Small intestine (tissue), 7 donors: ENCODE data around the gene C6orf89. TPM values are rescaled to one million over a fixed set of nuclear protein-coding genes. Genes with fewer than 3 reads are reported as not detected.

ENCODE experiments used
- DNase-seq, 2 donors: peaks; one replicate each; pipeline versions ENCODE4 v3.0.0 to v3.0.0-alpha.2; 2013
- FAIRE-seq: peaks from 2 replicates; lab custom pipeline; 2012; peaks lifted over from hg19 to GRCh38; lab: Jason Lieb, UNC
- H3K27ac ChIP-seq, 3 donors: one replicate each; pipeline ENCODE4 v1.5.1; 2013; ENCODE audit warnings: low read length in 2 of 3, mild to moderate bottlenecking in 2 of 3, control low read depth in 1 of 3, inconsistent platforms in 1 of 3, low read depth in 1 of 3, moderate library complexity in 1 of 3
- H3K27me3 ChIP-seq, 3 donors: one replicate each; pipeline ENCODE4 v1.6.1; 2013; ENCODE audit warnings: low read length in 3 of 3, inconsistent platforms in 1 of 3; ENCODE audit not compliant: control insufficient read depth in 3 of 3, insufficient read depth in 3 of 3
- H3K36me3 ChIP-seq, 3 donors: one replicate each; pipeline ENCODE4 v1.6.1; 2013; ENCODE audit warnings: low read length in 3 of 3, inconsistent platforms in 1 of 3, low read depth in 1 of 3, mild to moderate bottlenecking in 1 of 3, moderate library complexity in 1 of 3; ENCODE audit not compliant: control insufficient read depth in 3 of 3, insufficient read depth in 2 of 3
- H3K4me1 ChIP-seq, 3 donors: one replicate each; pipeline ENCODE4 v1.6.1; 2013; ENCODE audit warnings: low read length in 2 of 3, inconsistent platforms in 1 of 3, low read depth in 1 of 3, mild to moderate bottlenecking in 1 of 3, moderate library complexity in 1 of 3; ENCODE audit not compliant: control insufficient read depth in 3 of 3, insufficient read depth in 2 of 3
- H3K4me3 ChIP-seq, 3 donors: one replicate each; pipeline ENCODE4 v1.5.1; 2013; ENCODE audit warnings: low read length in 3 of 3, control low read depth in 1 of 3, inconsistent platforms in 1 of 3, low read depth in 1 of 3, mild to moderate bottlenecking in 1 of 3, moderate library complexity in 1 of 3
- H3K9me3 ChIP-seq, 2 donors: one replicate each; pipeline ENCODE4 v1.6.1; 2013; ENCODE audit warnings: low read depth in 1 of 2, low read length in 1 of 2; ENCODE audit not compliant: control insufficient read depth in 2 of 2, insufficient read depth in 1 of 2
- WGBS, 3 donors: extraction: QIAGEN DNeasy Blood & Tissue Kit; methylation state at CpG; one replicate each; pipeline ENCODE4 v1.1.7; 2013; 5-methylcytosine and 5-hydroxymethylcytosine counted together
- polyA plus RNA-seq, 4 donors: library from polyadenylated mRNA; stranded (reverse) in 3 of 4; unstranded in 1 of 4; fragments of 200-250 nt in 3 of 4; fragments of 120-200 nt in 1 of 4; gene quantifications; one replicate each; pipeline versions ENCODE4 v1.2.1 to v1.2.3, GENCODE V29; 2013
- donor health status: healthy with polysubstance abuse.
- donor health status: control.
- donor health status: control.
- donor health status: Bipolar disorder and iron deficiency.
- donor health status: healthy.

C6orf89 gene
- polyA plus RNA-seq, 4 donors: 6.5 to 38.7 (median 18.8) TPM

DNA sequence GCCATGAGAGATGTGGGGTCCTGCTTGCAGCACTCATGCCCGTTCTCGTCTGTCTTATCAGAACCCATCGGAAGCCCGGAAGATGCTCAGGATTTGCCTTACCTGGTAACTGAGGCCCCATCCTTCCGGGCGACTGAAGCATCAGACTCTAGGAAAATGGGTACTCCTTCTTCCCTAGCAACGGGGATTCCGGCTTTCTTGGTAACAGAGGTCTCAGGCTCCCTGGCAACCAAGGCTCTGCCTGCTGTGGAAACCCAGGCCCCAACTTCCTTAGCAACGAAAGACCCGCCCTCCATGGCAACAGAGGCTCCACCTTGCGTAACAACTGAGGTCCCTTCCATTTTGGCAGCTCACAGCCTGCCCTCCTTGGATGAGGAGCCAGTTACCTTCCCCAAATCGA is 77.1 kb downstream of the C6orf89 start:
- H3K9me3 ChIP-seq: no peaks in the 10 kb centered on the region
- no peak for FAIRE-seq
- peak; percentile 35 to 44 for DNase-seq
- no peak overlapping the region for H3K4me3 ChIP-seq
- 57 to 79% (median 65%) methylated on average over 12 of the region's 12 CpGs for WGBS, 3 donors
- H3K27me3 ChIP-seq: no peaks in the 10 kb centered on the region
- peaks cover 2 to 16% (median 2%) of the 10 kb centered on the region in 3 donors for H3K4me1 ChIP-seq
- H3K36me3 ChIP-seq: peaks cover 3 to 14% (median 4%) of the 10 kb centered on the region in 3 donors
- H3K27ac ChIP-seq: no peak overlapping the region

DNA sequence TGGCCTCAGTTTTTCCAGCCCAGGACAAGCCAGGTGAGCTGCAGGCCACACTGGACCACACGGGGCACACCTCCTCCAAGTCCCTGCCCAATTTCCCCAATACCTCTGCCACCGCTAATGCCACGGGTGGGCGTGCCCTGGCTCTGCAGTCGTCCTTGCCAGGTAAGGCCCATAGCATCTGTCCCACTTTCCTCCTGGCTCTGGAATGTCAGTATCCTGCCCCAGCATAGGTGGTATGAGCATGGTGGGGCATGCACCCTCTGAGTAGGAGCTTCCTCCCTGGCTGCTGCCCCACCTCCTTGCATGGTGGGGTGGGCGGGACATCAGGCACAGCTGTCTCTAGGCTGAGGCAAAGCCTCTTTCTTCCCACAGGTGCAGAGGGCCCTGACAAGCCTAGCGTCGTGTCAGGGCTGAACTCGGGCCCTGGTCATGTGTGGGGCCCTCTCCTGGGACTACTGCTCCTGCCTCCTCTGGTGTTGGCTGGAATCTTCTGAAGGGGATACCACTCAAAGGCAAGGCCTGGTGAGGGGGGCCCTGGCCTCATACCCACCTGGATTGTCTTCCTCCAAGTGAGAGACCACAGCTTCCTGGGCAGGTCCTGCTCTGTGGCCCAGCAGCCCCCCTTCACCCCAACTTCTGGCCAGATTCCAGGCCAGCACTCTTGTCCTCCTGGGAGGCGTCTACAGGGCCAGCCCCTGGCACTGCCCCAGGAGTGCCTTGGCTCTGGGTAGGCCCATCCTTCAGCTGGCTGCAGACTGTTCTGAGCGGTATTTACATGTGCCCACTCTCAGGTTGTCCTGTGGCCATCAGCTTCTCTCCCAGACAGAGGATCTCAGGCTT is 77.9 kb downstream of the C6orf89 start:
- no peak for DNase-seq
- Histone ChIP-seq H3K27me3 (no peaks in the 10 kb centered on the region), H3K9me3 (no peaks in the 10 kb centered on the region), H3K4me3 (no peak overlapping the region), H3K36me3 (peaks cover 6 to 22% (median 9%) of the 10 kb centered on the region in 3 donors), H3K27ac (no peak overlapping the region), H3K4me1 (peaks cover 2 to 16% (median 2%) of the 10 kb centered on the region in 3 donors)
- no peak for FAIRE-seq
- 30 to 52% (median 46%) methylated on average over 11 of the region's 11 CpGs for whole genome bisulfite sequencing, 3 donors

DNA sequence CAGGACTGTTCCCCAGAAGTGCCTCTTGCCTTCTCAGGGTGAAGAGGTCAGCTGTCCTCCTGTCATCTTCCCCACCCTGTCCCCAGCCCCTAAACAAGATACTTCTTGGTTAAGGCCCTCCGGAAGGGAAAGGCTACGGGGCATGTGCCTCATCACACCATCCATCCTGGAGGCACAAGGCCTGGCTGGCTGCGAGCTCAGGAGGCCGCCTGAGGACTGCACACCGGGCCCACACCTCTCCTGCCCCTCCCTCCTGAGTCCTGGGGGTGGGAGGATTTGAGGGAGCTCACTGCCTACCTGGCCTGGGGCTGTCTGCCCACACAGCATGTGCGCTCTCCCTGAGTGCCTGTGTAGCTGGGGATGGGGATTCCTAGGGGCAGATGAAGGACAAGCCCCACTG is 78.6 kb downstream of the C6orf89 start:
- Histone ChIP-seq H3K27ac (no peak overlapping the region), H3K9me3 (no peaks in the 10 kb centered on the region), H3K27me3 (no peaks in the 10 kb centered on the region), H3K4me3 (no peak overlapping the region), H3K36me3 (peaks cover 12 to 28% (median 13%) of the 10 kb centered on the region in 3 donors), H3K4me1 (peaks cover 2 to 16% (median 2%) of the 10 kb centered on the region in 3 donors)
- whole genome bisulfite sequencing, 3 donors: 76 to 92% (median 82%) methylated on average over 6 of the region's 6 CpGs
- DNase-seq: no peak
- FAIRE-seq: no peak

DNA sequence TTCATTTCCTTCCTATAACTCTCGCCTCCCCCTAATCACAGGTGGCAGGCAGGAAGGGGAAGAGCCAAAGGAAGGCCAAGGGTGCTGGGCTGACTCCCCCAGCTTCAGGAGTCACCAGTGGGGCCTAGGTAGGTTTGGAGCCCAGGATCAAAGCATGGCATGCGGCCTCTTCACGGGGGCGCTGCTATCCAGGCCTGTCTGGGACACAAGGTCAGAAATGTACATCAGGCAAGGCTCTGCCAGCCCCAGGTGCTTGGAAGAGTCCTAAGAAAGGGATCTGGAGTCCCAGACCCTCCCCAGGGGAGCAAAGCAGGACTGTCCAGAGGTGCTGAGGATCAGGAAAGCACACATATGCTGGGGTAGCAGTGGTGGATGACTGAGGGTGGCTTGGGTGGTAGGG is 79.2 kb downstream of the C6orf89 start:
- FAIRE-seq: no peak
- Histone ChIP-seq H3K27ac (no peak overlapping the region), H3K4me1 (peaks cover 2 to 16% (median 2%) of the 10 kb centered on the region in 3 donors), H3K4me3 (no peak overlapping the region), H3K27me3 (no peaks in the 10 kb centered on the region), H3K9me3 (no peaks in the 10 kb centered on the region), H3K36me3 (peaks cover 12 to 33% (median 16%) of the 10 kb centered on the region in 3 donors)
- no peak for DNase-seq
- 79 to 94% (median 82%) methylated on average over 4 of the region's 4 CpGs for WGBS, 3 donors

DNA sequence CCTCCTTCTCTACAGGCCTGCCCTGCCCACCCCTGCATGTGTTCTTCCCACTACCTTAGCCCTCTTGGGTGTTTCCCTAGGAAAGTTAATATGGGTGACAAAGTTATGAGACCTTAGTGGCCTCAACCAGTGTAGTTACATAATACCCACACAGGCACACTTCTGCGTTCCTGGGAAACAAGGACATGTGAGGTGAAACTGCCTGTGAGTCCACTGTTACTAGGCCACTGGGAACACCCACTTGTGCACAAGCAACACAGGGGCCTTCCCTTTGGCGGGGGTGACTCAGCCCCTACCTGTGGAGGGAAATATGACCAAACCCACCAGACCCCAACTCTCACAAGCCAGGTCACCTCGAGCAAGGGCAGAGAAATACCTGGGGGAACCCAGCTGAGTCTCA is 81.5 kb downstream of the C6orf89 start:
- DNase-seq (peak; percentile 50 to 51), FAIRE-seq (no peak)
- Histone ChIP-seq H3K4me1 (peaks cover 0 to 13% (median 2%) of the 10 kb centered on the region in 3 donors), H3K27me3 (no peaks in the 10 kb centered on the region), H3K36me3 (peaks cover 12 to 56% (median 27%) of the 10 kb centered on the region in 3 donors), H3K9me3 (no peaks in the 10 kb centered on the region), H3K27ac (peak overlapping the region in 2 of 3 donors; percentile 17 to 68), H3K4me3 (no peak overlapping the region)
- 65 to 81% (median 76%) methylated on average over 3 of the region's 3 CpGs for WGBS, 3 donors

DNA sequence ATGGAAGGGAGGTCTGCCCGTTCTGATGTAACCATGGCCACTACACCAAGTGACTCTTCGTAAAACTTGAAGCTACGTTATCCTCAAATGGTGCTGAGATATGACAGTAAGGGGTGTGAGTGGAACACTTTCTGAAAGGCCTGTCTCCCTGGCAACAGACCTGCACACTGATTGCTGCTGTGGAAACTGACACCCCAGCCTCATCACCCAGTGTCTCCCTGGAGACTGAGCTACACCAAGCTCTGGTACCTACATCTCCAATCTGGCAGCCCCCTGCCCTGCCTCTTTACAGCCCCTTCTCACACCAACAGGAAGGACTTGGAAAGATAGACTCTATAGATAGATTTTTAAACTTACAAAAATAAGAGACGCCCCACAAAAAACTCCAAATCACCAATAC is 82.0 kb downstream of the C6orf89 start:
- 84 to 96% (median 90%) methylated on average over 4 of the region's 4 CpGs for WGBS, 3 donors
- Histone ChIP-seq H3K36me3 (peaks cover 12 to 60% (median 27%) of the 10 kb centered on the region in 3 donors), H3K9me3 (no peaks in the 10 kb centered on the region), H3K4me3 (no peak overlapping the region), H3K4me1 (peaks cover 0 to 13% (median 2%) of the 10 kb centered on the region in 3 donors), H3K27ac (peak overlapping the region in 1 of 3 donors; percentile 17), H3K27me3 (no peaks in the 10 kb centered on the region)
- no peak for FAIRE-seq
- DNase-seq: no peak

DNA sequence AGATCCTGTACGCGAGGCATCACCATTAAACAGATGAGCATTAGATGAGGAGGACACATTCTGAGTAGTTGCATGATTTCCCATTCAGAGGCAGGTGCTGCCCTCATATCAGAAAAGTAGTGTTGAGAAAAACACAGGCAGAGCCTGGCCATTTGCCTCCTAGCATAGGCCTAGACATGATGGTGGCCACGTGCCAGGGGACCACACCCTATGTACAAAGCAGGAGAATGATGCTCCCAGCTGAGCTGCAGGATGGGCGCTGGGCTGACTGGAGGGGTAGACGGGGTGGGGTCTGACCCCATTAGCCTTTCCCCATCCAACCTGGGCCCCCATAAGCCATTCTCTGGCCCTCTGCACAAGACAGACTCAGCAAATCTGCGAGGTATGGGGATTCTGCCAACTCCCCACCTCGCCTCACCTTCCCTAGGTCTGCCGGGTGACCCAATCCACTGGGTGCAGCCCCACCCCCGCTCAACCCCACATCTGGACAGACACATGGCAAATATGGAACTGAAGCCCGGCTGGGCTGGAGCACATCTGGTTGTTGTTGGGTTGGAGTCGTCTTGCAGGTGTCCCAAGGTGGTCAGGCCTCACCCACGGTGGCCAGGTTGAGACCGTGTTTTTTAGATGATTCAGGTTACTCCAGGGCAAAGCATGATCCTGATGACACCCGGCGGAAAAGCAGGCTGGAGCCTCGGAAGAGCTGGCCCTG is 82.7 kb downstream of the C6orf89 start:
- WGBS, 3 donors: 70 to 86% (median 81%) methylated on average over 16 of the region's 16 CpGs
- no peak for FAIRE-seq
- H3K27me3 ChIP-seq: no peaks in the 10 kb centered on the region
- H3K36me3 ChIP-seq: peaks cover 12 to 65% (median 27%) of the 10 kb centered on the region in 3 donors
- H3K9me3 ChIP-seq: no peaks in the 10 kb centered on the region
- H3K4me1 ChIP-seq: peaks cover 0 to 13% (median 2%) of the 10 kb centered on the region in 3 donors
- H3K27ac ChIP-seq: no peak overlapping the region
- DNase-seq: peak in 1 of 2 donors; percentile 43
- H3K4me3 ChIP-seq: no peak overlapping the region

DNA sequence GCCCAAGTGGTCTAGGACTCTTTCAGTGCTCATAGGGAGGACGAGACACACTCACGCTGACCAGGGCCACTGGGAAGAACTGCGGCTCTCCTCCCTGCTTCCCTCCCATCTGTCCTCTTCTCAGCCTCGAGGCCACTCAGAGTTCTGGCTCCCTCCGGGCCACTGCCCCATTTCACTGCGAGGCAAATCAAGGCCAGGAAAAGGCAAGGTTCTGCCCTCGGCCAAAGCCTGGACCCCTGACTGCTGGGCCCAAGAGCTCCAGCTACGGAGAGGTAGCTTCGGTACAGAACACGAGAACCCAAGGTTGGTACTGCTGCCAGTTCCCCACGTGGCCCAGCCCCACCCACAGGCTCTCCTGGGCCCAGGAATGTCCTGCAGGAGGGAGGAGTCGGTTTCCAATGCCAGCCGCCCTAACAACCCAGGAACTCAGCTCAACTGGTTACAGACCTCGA is 83.5 kb downstream of the C6orf89 start:
- WGBS, 3 donors: 66 to 83% (median 70%) methylated on average over 14 of the region's 14 CpGs

More for the DNA sequence above, 83.5 kb downstream of the C6orf89 start:
- Histone ChIP-seq H3K27ac (no peak overlapping the region), H3K9me3 (no peaks in the 10 kb centered on the region), H3K36me3 (peaks cover 17 to 70% (median 27%) of the 10 kb centered on the region in 3 donors), H3K4me3 (no peak overlapping the region), H3K4me1 (peaks cover 0 to 13% (median under 1%) of the 10 kb centered on the region in 3 donors), H3K27me3 (no peaks in the 10 kb centered on the region)
- FAIRE-seq: no peak
- DNase-seq: peak in 1 of 2 donors; percentile 42
